GM12878 (cell line): Measurements from ENCODE around the gene CDC42EP1. TPM values are rescaled to one million over a fixed set of nuclear protein-coding genes. Genes with fewer than 3 reads are reported as not detected.

ENCODE experiments used
- ATAC-seq: fragments of 200-7000 bp; cut with Tn5 transposase; 3 replicates; pipeline ENCODE4 v1.9.1; 2020; ENCODE audit warnings: mild to moderate bottlenecking, moderate library complexity
- BruUV-seq: library from RNA; stranded (reverse); fragments of 400-500 nt; replicated peaks from 2 replicates; lab custom pipeline; 2021; lab: Mats Ljungman, UMichigan
- CTCF ChIA-PET: fragments of 300-600 bp; sonication (Branson Sonifier 250); formaldehyde crosslinking; extraction: SDS; loops from one replicate; lab custom pipeline; 2021; ENCODE audit warnings: inconsistent platforms; lab: Yijun Ruan, JAX
- POLR2A ChIA-PET: fragments of 350-600 bp; formaldehyde crosslinking; extraction: SDS; loops from one replicate; lab custom pipeline; 2021; ENCODE audit warnings: inconsistent platforms; lab: Charles Lee
- RAD21 ChIA-PET: fragments of 300-600 bp; sonication (Branson Sonifier 250); formaldehyde crosslinking; loops from one replicate; lab custom pipeline; 2023; ENCODE audit warnings: antibody characterized with exemption; ENCODE audit not compliant: unreplicated experiment; lab: Charles Lee
- SMC1A ChIA-PET: fragments of 300-600 bp; sonication (Branson Sonifier 250); formaldehyde crosslinking; loops from one replicate; lab custom pipeline; 2023; ENCODE audit not compliant: unreplicated experiment, uncharacterized antibody; lab: Charles Lee
- DNase-seq: peaks from one replicate; pipeline ENCODE4 v3.0.0-alpha.2; 2011; ENCODE audit warnings: low read depth, low spot score
- FAIRE-seq: peaks from 3 replicates; lab custom pipeline; 2011; peaks lifted over from hg19 to GRCh38; lab: Jason Lieb, UNC
- H2AFZ ChIP-seq: 2 replicates; pipeline ENCODE4 v1.6.0; 2011; ENCODE audit warnings: low read depth, low read length, control low read depth; ENCODE audit not compliant: control insufficient read depth
- H3K27ac ChIP-seq: 2 replicates; pipeline ENCODE4 v1.5.1; 2011; ENCODE audit warnings: control low read depth; ENCODE audit not compliant: control insufficient read depth, insufficient read depth
- H3K27me3 ChIP-seq, 2 experiments: replicated peaks in 1 of 2; 2 replicates each; pipeline versions ENCODE4 v1.6.0 to v1.6.1; 2011; ENCODE audit warnings: low read length in 1 of 2; ENCODE audit not compliant: control insufficient read depth in 2 of 2, insufficient read depth in 2 of 2
- H3K36me3 ChIP-seq, 2 experiments: 2 replicates each; pipeline ENCODE4 v1.5.1; 2011; ENCODE audit warnings: low read length in 1 of 2; ENCODE audit not compliant: control insufficient read depth in 2 of 2, insufficient read depth in 2 of 2
- H3K4me1 ChIP-seq: 2 replicates; pipeline ENCODE4 v1.6.1; 2011; ENCODE audit warnings: mild to moderate bottlenecking, low read length, moderate library complexity, mixed read lengths; ENCODE audit not compliant: control insufficient read depth, insufficient read depth
- H3K4me2 ChIP-seq: 2 replicates; pipeline ENCODE4 v1.6.0; 2011; ENCODE audit warnings: control low read depth; ENCODE audit not compliant: control insufficient read depth, insufficient read depth
- H3K4me3 ChIP-seq: fragments of 200-600 bp; sonication (generic); 2 replicates; pipeline ENCODE4 v1.5.1; 2016
- H3K79me2 ChIP-seq: 2 replicates; pipeline ENCODE4 v1.6.0; 2011; ENCODE audit warnings: low read length; ENCODE audit not compliant: control insufficient read depth, insufficient read depth
- H3K9ac ChIP-seq: 2 replicates; pipeline ENCODE4 v1.8.0; 2011; ENCODE audit warnings: low read length, control low read depth, mixed read lengths; ENCODE audit not compliant: control insufficient read depth, insufficient read depth
- H3K9me3 ChIP-seq: replicated peaks from 3 replicates; pipeline ENCODE4 v1.5.1; 2011; ENCODE audit warnings: mild to moderate bottlenecking, low read length; ENCODE audit not compliant: control insufficient read depth, insufficient read depth
- H4K20me1 ChIP-seq: 2 replicates; pipeline ENCODE4 v1.6.0; 2011; ENCODE audit not compliant: control insufficient read depth, insufficient read depth
- ATF7 ChIP-seq: fragments of 450-650 bp; IDR thresholded peaks from 2 replicates; pipeline ENCODE4 v1.6.1; 2016; ENCODE audit warnings: low read depth, mild to moderate bottlenecking
- BCL11A ChIP-seq: IDR thresholded peaks from 2 replicates; pipeline ENCODE4 v1.6.1; 2011; ENCODE audit warnings: low read depth, low read length
- BHLHE40 ChIP-seq, 2 experiments: fragments of 450-650 bp in 1 of 2; IDR thresholded peaks; 2 replicates each; pipeline ENCODE4 v1.6.1; 2011 to 2017; ENCODE audit warnings: low read depth in 2 of 2, borderline replicate concordance in 1 of 2, improper control_type of control experiment in 1 of 2, low read length in 1 of 2, mild to moderate bottlenecking in 1 of 2
- MYC ChIP-seq: IDR thresholded peaks from 2 replicates; pipeline ENCODE4 v1.6.1; 2011; ENCODE audit warnings: mild to moderate bottlenecking, low read length, moderate library complexity, inconsistent platforms; ENCODE audit not compliant: insufficient read depth, insufficient replicate concordance, insufficient read length, severe bottlenecking
- PAX5 ChIP-seq: IDR thresholded peaks from 2 replicates; pipeline ENCODE4 v1.6.1; 2011; ENCODE audit warnings: low read depth, low read length, borderline replicate concordance
- POU2F2 ChIP-seq: IDR thresholded peaks from 3 replicates; pipeline ENCODE4 v1.6.1; 2011; ENCODE audit warnings: low read depth, mild to moderate bottlenecking, low read length, borderline replicate concordance
- ZNF274 ChIP-seq: IDR thresholded peaks from one replicate; pipeline ENCODE4 v1.8.0; 2011; ENCODE audit not compliant: insufficient read length, insufficient read depth
- ZZZ3 ChIP-seq: IDR thresholded peaks from 2 replicates; pipeline ENCODE4 v1.6.1; 2011; ENCODE audit warnings: low read depth; ENCODE audit not compliant: control insufficient read depth, insufficient read length
- WGBS: methylation state at CpG from one replicate; pipeline ENCODE4 v1.1.6; 2016; ENCODE audit warnings: low lambda C conversion rate; ENCODE audit not compliant: insufficient replicate concordance, insufficient coverage; ENCODE audit errors: missing lambda C conversion rate; 5-methylcytosine and 5-hydroxymethylcytosine counted together
- in situ Hi-C: fragments of 300-500 bp; cut with MboI; formaldehyde crosslinking; loops from 9 replicates; pipeline ENCODE4 v1.14.3; 2018; ENCODE audit warnings: mixed read lengths
- intact Hi-C: fragments of 100-400 bp; cut with micrococcal nuclease; formaldehyde crosslinking; loops from one replicate; pipeline ENCODE4 v1.14.2; 2022; ENCODE audit not compliant: unreplicated experiment
- polyA plus RNA-seq, 11 experiments: library from polyadenylated mRNA; depleted of rRNA in 4 of 11; unstranded in 6 of 11; stranded (reverse) in 5 of 11; fragments of >200 nt; fragmentation: Nextera tagmentation in 4 of 11; fragmentation: Illumina TruSeq in 1 of 11; extraction: Ambion mirVana in 4 of 11; extraction: Trizol in 1 of 11; gene quantifications; 1 replicate in 1 of 11; 2 replicates in 10 of 11; pipeline versions ENCODE4 v1.2.1 to v1.2.3, GENCODE V29; 2011 to 2016; ENCODE audit warnings: inconsistent platforms in 2 of 11, missing spikeins in 2 of 11, low read depth in 1 of 11
- total RNA-seq, 4 experiments: library from RNA; depleted of rRNA in 3 of 4; stranded (reverse); fragments of >200 nt in 3 of 4; fragmentation: Illumina TruSeq in 1 of 4; extraction: Trizol in 1 of 4; gene quantifications; 2 replicates each; pipeline versions ENCODE4 v1.2.1 to v1.2.3, GENCODE V29; 2013 to 2021
- TF ChIP-seq, protein P1 (sequence below): fragments of 450-650 bp; IDR thresholded peaks from 2 replicates; pipeline ENCODE4 v1.6.1; 2014; ENCODE audit warnings: mild to moderate bottlenecking
- TF ChIP-seq, protein P2 (sequence below): IDR thresholded peaks from 2 replicates; pipeline ENCODE4 v1.6.1; 2011; ENCODE audit warnings: low read depth, low read length, improper control_type of control experiment, borderline replicate concordance
- TF ChIP-seq, protein P3 (sequence below): fragments of 450-650 bp; IDR thresholded peaks from 2 replicates; pipeline ENCODE4 v1.6.1; 2017; ENCODE audit warnings: mild to moderate bottlenecking

Gene CDC42EP1
- total and polyA plus RNA-seq, 10 of the 15 experiments (the other 5 are each of a cell fraction or from before 2014, with no cell fraction given): 0.04 to 0.33 (median 0.09) TPM; not detected in 7

DNA sequence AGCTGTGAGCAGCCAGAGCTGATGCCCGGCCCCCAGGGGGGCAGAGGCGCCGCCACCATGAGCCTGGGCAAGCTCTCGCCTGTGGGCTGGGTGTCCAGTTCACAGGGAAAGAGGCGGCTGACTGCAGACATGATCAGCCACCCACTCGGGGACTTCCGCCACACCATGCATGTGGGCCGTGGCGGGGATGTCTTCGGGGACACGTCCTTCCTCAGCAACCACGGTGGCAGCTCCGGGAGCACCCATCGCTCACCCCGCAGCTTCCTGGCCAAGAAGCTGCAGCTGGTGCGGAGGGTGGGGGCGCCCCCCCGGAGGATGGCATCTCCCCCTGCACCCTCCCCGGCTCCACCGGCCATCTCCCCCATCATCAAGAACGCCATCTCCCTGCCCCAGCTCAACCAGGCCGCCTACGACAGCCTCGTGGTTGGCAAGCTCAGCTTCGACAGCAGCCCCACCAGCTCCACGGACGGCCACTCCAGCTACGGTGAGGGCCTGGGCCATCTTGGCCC is 6.1 kb downstream of the CDC42EP1 start:
- peaks cover 2 to 7% of the 10 kb centered on the region in 2 experiments for H3K27me3 ChIP-seq
- peak overlapping the region; percentile 61 for H3K4me2 ChIP-seq
- BruUV-seq: no TSS peak
- H3K27ac ChIP-seq: no peak overlapping the region
- H3K9me3 ChIP-seq: no peaks in the 10 kb centered on the region
- RAD21 ChIA-PET: interaction anchor here (0.6 to 8.5 kb wide), 23 partner anchors 9 to 307 kb away, joined by 3 to 237 read pairs (median 5); partner anchors contain the start of genes GGA1, LGALS2 and MFNG
- H3K4me1 ChIP-seq: peaks cover 11% of the 10 kb centered on the region
- POLR2A ChIA-PET: interaction anchor here (0.6 to 4.9 kb wide), 7 partner anchors 14 to 81 kb away, joined by 3 to 39 read pairs (median 6); partner anchors contain the start of genes GGA1, LGALS2 and MFNG
- SMC1A ChIA-PET: interaction anchor here (0.7 to 7.2 kb wide), 18 partner anchors 9 to 249 kb away, joined by 3 to 179 read pairs (median 4); partner anchors contain the start of genes LGALS2 and MFNG
- H3K9ac ChIP-seq: no peak overlapping the region
- no peak for TF ChIP-seq ATF7
- TF ChIP-seq, protein P1, sequence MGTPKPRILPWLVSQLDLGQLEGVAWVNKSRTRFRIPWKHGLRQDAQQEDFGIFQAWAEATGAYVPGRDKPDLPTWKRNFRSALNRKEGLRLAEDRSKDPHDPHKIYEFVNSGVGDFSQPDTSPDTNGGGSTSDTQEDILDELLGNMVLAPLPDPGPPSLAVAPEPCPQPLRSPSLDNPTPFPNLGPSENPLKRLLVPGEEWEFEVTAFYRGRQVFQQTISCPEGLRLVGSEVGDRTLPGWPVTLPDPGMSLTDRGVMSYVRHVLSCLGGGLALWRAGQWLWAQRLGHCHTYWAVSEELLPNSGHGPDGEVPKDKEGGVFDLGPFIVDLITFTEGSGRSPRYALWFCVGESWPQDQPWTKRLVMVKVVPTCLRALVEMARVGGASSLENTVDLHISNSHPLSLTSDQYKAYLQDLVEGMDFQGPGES: no peak
- no peak for TF ChIP-seq ZNF274
- no peak for TF ChIP-seq ZZZ3
- TF ChIP-seq, protein P2, sequence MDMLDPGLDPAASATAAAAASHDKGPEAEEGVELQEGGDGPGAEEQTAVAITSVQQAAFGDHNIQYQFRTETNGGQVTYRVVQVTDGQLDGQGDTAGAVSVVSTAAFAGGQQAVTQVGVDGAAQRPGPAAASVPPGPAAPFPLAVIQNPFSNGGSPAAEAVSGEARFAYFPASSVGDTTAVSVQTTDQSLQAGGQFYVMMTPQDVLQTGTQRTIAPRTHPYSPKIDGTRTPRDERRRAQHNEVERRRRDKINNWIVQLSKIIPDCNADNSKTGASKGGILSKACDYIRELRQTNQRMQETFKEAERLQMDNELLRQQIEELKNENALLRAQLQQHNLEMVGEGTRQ: no peak
- TF ChIP-seq BHLHE40 (IDR thresholded peaks at IDR 0.05; ENCODE audit: borderline replicate concordance in 1 of 2, low read depth in 2 of 2, low read length in 1 of 2): no peak
- TF ChIP-seq MYC: no peak
- TF ChIP-seq POU2F2: no peak
- TF ChIP-seq, protein P3, sequence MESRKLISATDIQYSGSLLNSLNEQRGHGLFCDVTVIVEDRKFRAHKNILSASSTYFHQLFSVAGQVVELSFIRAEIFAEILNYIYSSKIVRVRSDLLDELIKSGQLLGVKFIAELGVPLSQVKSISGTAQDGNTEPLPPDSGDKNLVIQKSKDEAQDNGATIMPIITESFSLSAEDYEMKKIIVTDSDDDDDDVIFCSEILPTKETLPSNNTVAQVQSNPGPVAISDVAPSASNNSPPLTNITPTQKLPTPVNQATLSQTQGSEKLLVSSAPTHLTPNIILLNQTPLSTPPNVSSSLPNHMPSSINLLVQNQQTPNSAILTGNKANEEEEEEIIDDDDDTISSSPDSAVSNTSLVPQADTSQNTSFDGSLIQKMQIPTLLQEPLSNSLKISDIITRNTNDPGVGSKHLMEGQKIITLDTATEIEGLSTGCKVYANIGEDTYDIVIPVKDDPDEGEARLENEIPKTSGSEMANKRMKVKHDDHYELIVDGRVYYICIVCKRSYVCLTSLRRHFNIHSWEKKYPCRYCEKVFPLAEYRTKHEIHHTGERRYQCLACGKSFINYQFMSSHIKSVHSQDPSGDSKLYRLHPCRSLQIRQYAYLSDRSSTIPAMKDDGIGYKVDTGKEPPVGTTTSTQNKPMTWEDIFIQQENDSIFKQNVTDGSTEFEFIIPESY: no peak
- no peak for TF ChIP-seq BCL11A
- no peak for TF ChIP-seq PAX5
- no peaks in the 10 kb centered on the region for H4K20me1 ChIP-seq
- no peaks in the 10 kb centered on the region for H3K79me2 ChIP-seq
- intact Hi-C loops (loop anchor here (10.0 kb wide), 1 partner anchor 252 kb away; no protein-coding TSS in a partner anchor), in situ Hi-C loops (no loop called here)
- no peak overlapping the region for H3K4me3 ChIP-seq
- CTCF ChIA-PET: interaction anchor here (0.7 to 22.0 kb wide), 26 partner anchors 9 to 307 kb away, joined by 3 to 541 read pairs (median 6); partner anchors contain the start of genes ELFN2, GGA1, LGALS2 and PDXP
- H3K36me3 ChIP-seq: no peaks in the 10 kb centered on the region
- ATAC-seq: peak; percentile 42
- no peak for FAIRE-seq
- H2AFZ ChIP-seq: peak overlapping the region; percentile 50; the same call in 1 of the 2 replicates
- 7% methylated on average over 22 of the region's 28 CpGs for WGBS
- DNase-seq: no peak
